Prostate gland (tissue), 2 donors: ENCODE measurements around the gene SPOCK1. TPM values are rescaled to one million over a fixed set of nuclear protein-coding genes. Genes with fewer than 3 reads are reported as not detected.
A peak's percentile ranks its signal among the peaks of the same experiment; 100 is the strongest.

ENCODE experiments used
- DNase-seq: peaks from one replicate; pipeline ENCODE4 v3.0.0-alpha.2; 2019; ENCODE audit warnings: low spot score
- H3K27ac ChIP-seq, 2 donors: fragments of 200-600 bp; sonication (generic); 2 replicates each; pipeline ENCODE4 v1.5.1; 2017 to 2019
- H3K27me3 ChIP-seq: fragments of 200-600 bp; sonication (generic); replicated peaks from 2 replicates; pipeline ENCODE4 v1.5.1; 2019; ENCODE audit not compliant: insufficient read depth
- H3K36me3 ChIP-seq, 2 donors: fragments of 200-600 bp; sonication (generic); 1 replicate in 1 of 2; 2 replicates in 1 of 2; pipeline versions ENCODE4 v1.5.1 to v1.8.1; 2017 to 2019
- H3K4me1 ChIP-seq: fragments of 200-600 bp; sonication (generic); replicated peaks from 2 replicates; pipeline ENCODE4 v1.5.1; 2019
- H3K4me3 ChIP-seq, 2 donors: fragments of 200-600 bp; sonication (generic); 2 replicates each; pipeline ENCODE4 v1.5.1; 2017 to 2019
- H3K9me3 ChIP-seq: fragments of 200-600 bp; sonication (generic); 2 replicates; pipeline ENCODE4 v1.5.1; 2017
- CTCF ChIP-seq, 4 experiments: fragments of 200-600 bp in 2 of 4; fragments of 450-650 bp in 2 of 4; sonication (generic) in 2 of 4; IDR thresholded peaks; 1 replicate in 3 of 4; 2 replicates in 1 of 4; pipeline ENCODE4 v1.5.1; 2016 to 2019; ENCODE audit warnings: antibody characterized with exemption in 4 of 4, mild to moderate bottlenecking in 2 of 4, moderate library complexity in 2 of 4
- POLR2A ChIP-seq: fragments of 450-650 bp; IDR thresholded peaks from one replicate; pipeline ENCODE4 v1.6.1; 2016; ENCODE audit warnings: antibody characterized with exemption, mild to moderate bottlenecking
- POLR2AphosphoS5 ChIP-seq: sonication (generic); formaldehyde crosslinking; IDR thresholded peaks from one replicate; pipeline ENCODE4 v1.6.1; 2017; ENCODE audit warnings: antibody characterized with exemption
- WGBS: methylation state at CpG from one replicate; pipeline ENCODE4 v1.1.5; 2018; 5-methylcytosine and 5-hydroxymethylcytosine counted together
- intact Hi-C: fragments of 100-400 bp; cut with DNase I; formaldehyde crosslinking; loops from one replicate; pipeline ENCODE4 v1.14.2; 2022
- total RNA-seq, 2 donors: library from RNA; depleted of rRNA; stranded (reverse); fragments of >200 nt; gene quantifications; one replicate each; pipeline ENCODE4 v1.1.0, GENCODE V29; 2016

SPOCK1 gene
- total RNA-seq, 2 donors from 2014 or later: 89.4 to 92.9 TPM

- TF ChIP-seq CTCF (IDR thresholded peaks at IDR 0.05) (no peak), POLR2AphosphoS5 (no peak), POLR2A (no peak)
- Histone ChIP-seq H3K4me1 (peaks cover 2% of the 10 kb centered on the region), H3K27ac (no peak overlapping the region), H3K4me3 (no peak overlapping the region), H3K9me3 (no peaks in the 10 kb centered on the region), H3K36me3 (no peaks in the 10 kb centered on the region), H3K27me3 (no peaks in the 10 kb centered on the region)
- intact Hi-C loops: no loop called here
- DNase-seq: no peak
Observed at GRCh38 chr5:137336565-137337120, 162.5 kb downstream of the SPOCK1 start.

GRCh38 chr5:137336161-137336560 lies 163.0 kb downstream of the SPOCK1 start:
- H3K9me3 ChIP-seq: no peaks in the 10 kb centered on the region
- no peaks in the 10 kb centered on the region for H3K36me3 ChIP-seq
- WGBS: 75% methylated on average over 1 of the region's 1 CpG
- no peak overlapping the region for H3K4me3 ChIP-seq
- no peak overlapping the region for H3K27ac ChIP-seq
- TF ChIP-seq POLR2AphosphoS5: peak; percentile 53
- TF ChIP-seq CTCF (IDR thresholded peaks at IDR 0.05): no peak
- TF ChIP-seq POLR2A: no peak
- intact Hi-C loops: no loop called here
- no peaks in the 10 kb centered on the region for H3K27me3 ChIP-seq
- no peaks in the 10 kb centered on the region for H3K4me1 ChIP-seq
- DNase-seq: peak; percentile 19

- no peaks in the 10 kb centered on the region for H3K36me3 ChIP-seq
- H3K27ac ChIP-seq: no peak overlapping the region
- intact Hi-C loops: no loop called here
- no peak for DNase-seq
- no peak for TF ChIP-seq CTCF (IDR thresholded peaks at IDR 0.05)
- TF ChIP-seq POLR2A: no peak
- TF ChIP-seq POLR2AphosphoS5: no peak
- 83% methylated on average over 5 of the region's 5 CpGs for WGBS
- no peaks in the 10 kb centered on the region for H3K4me1 ChIP-seq
- H3K9me3 ChIP-seq: no peaks in the 10 kb centered on the region
- no peak overlapping the region for H3K4me3 ChIP-seq
- H3K27me3 ChIP-seq: no peaks in the 10 kb centered on the region
Observed at GRCh38 chr5:137335493-137335892, 163.6 kb downstream of the SPOCK1 start.

- no peak overlapping the region for H3K27ac ChIP-seq
- no peaks in the 10 kb centered on the region for H3K9me3 ChIP-seq
- no peaks in the 10 kb centered on the region for H3K4me1 ChIP-seq
- 54% methylated on average over 3 of the region's 3 CpGs for WGBS
- intact Hi-C loops: no loop called here
- no peak overlapping the region for H3K4me3 ChIP-seq
- no peaks in the 10 kb centered on the region for H3K36me3 ChIP-seq
- H3K27me3 ChIP-seq: no peaks in the 10 kb centered on the region
- DNase-seq: no peak
- TF ChIP-seq POLR2A (no peak), CTCF (IDR thresholded peaks at IDR 0.05) (no peak), POLR2AphosphoS5 (no peak)
Observed at GRCh38 chr5:137333928-137334327, 165.2 kb downstream of the SPOCK1 start.

GRCh38 chr5:137333475-137333874 lies 165.7 kb downstream of the SPOCK1 start:
- DNase-seq: no peak
- H3K27me3 ChIP-seq: no peaks in the 10 kb centered on the region
- H3K9me3 ChIP-seq: no peaks in the 10 kb centered on the region
- intact Hi-C loops: no loop called here
- H3K4me1 ChIP-seq: no peaks in the 10 kb centered on the region
- WGBS: 85% methylated on average over 4 of the region's 4 CpGs
- TF ChIP-seq POLR2A (no peak), CTCF (IDR thresholded peaks at IDR 0.05) (no peak), POLR2AphosphoS5 (no peak)
- H3K4me3 ChIP-seq: no peak overlapping the region
- no peak overlapping the region for H3K27ac ChIP-seq
- H3K36me3 ChIP-seq: no peaks in the 10 kb centered on the region
